HG02759 (cell line): ENCODE results near the gene SPOCD1.

Source experiments
- ATAC-seq: cut with Tn5 transposase; IDR thresholded peaks from one replicate; pipeline ENCODE4 v1.9.1; 2021; ENCODE audit warnings: mild to moderate bottlenecking, moderate library complexity; ENCODE audit not compliant: unreplicated experiment

The SPOCD1 gene

DNA sequence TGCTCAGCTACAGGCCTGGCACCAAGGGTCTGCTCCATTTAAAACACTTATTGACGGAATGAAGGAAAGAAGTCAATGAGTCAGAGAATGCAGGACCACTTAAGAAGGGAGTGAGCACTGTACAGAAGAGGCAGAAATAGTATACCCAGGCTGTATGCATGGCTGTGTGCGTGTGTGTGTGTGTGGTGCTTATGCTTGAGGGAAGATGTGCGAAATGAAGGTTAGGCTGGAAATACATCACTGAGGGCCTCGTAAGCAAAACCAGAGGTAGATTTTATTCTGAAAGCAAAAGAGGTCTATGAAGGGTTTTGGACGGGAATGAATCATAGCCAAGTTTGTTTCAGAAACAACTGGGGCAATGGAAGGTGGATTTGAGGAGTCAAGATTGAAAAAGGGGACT is 42.0 kb downstream of the SPOCD1 start:
- ATAC-seq = no peak

DNA sequence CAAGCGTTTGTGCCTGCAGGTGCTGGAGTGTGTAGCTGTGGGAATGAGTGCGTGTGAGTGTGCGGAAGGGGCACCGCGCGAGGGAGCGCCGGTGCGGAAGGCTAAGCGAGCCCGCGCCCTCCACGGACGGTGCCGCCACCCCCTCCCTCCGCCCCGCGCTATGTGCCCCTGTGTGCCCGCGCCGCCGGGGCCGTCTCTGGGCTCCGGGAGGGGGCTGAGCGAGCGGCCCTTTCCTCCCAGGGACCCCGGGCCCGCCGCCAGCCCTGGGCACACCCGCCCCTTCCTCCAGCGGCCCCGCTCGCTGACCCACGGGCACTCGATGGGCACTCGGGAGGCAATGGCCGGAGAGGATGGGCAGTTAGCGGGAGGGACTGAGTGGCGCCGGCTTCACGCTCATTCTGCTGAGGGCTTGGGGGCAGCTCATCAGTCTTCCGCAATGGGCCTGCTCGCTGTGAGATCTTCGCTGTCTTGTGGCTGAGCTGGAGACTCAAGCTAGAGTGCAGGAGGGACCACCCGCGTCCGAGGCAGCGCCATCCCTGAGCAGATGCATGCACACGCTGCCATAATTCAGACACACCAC is 43.1 kb downstream of the SPOCD1 start:
- ATAC-seq = no peak

DNA sequence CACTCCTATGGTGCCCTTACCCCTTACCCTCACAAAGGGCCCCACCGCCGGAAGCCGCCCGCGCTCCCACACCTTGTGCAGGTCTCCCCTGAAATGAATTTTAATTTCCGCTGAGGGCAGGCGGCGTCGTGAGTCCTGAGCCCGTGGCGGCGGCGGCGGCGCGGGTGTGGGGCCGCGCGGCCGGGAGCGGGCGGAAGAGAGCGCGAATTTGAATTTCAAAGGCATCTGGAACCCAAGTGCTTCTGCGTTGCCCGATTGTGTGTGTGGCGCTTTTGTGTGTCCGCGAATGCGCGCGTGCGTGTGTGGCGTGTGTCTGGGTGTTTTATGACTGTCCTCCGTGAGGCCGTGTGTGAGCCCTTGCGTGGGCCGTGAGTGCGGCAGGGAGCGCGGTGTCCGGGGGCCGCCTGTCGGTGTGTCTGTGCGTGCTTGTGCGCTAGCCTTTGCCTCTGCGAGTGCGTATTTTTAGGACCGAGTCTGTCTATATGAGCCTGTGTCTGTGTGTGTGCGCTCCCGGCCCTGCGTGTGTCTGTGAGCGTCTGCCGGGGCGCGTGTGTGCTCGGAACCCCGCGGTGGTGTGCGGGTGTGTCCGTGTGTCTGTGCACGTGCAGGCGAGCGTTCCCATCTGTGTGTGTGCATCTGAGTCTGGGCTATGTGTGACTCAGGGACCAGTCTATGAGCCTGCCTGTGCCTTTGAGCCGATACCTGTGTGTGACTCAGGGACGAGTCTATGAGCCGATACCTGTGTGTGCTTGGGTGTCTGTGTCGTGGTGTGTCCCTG is 43.7 kb downstream of the SPOCD1 start:
- no peak for ATAC-seq

DNA sequence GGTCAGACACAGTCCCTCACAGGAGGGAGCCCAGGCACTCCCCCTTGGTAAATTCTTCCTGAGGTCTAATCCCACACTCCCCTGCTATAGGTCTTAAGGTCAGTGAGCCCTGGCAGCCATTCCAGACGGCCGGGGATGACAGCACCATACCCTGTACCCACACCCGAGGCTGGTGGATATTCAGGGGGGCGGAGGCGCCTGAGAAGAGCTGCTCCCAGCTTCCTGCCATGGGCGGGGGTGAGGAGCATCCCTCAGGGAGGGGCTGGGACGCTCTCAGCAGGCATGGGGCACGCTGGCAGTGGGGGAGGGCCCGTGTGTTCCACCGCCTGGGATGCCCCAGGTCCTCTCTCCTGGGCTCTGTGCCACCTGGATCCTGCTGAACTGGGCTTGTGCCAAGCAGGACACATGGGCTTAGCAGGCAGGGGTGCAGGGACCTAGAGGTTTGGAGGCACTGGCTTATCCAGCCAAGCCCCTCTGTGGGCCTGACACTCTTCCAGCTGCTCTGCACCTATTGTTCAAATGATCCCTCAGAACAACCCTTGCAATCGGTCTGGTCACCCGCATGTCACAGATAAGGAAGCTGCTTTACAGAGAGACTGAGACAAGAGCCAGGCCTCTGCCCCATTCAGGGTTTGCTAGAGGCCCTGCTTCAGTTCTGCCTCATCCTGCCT is 46.0 kb downstream of the SPOCD1 start:
- ATAC-seq = no peak

DNA sequence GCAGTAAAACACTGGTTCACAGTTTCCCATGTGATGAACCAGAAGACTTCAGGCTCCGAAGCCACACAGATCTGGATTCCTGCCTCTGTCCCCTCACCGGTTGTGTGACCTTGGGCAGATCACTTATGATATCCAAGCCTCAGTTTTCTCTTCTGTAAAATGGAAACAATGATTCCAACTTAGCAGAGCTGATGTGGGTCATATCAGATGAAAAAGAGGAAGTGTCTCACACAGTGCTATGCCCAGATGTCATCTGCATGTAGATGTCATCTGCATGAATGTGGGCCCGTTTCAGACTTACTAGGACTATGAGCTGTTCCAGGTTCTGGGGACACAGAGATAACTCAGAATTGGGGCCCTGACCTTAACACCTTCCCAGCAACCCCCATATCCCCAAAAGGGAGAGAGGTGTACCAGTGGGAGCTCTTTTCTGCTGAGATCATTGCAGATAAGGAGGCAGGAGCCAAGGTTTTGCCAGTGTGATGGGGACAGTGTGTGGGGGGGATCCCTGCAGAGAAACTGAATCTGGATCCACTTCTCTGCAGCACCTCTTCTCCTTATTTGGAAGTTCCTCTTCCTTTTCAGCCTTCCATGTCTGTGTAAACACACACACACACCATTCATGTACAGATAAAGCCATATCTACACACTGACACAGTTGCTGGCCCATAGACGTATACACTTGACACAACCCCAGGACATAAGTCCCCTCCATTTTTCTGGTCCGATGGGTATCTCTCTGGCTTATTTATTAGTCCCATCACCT is 46.7 kb downstream of the SPOCD1 start:
- ATAC-seq = no peak

DNA sequence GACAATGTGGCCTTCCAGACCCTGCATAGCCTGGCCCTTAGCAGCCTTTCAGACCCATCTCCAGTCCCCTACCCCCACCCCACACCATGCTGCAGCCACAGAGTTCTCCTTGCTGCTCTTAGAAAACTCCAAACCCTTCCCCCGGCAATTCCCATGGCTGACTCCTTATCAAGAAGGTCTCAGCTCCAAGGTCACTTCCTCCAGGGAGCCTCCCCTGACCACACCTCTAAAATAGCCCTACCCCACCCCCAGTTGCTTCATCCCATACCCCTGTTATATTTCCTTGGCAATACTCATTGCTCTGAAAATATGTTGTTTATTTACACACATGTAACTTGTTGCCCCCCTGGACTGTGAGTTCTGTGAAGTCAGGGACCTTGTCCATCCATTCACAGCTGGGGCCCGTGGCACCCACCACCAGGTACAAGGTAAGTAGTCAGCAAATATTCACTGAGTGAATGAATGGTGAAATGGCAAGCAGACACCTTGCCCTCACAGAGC is 47.4 kb downstream of the SPOCD1 start:
- no peak for ATAC-seq

DNA sequence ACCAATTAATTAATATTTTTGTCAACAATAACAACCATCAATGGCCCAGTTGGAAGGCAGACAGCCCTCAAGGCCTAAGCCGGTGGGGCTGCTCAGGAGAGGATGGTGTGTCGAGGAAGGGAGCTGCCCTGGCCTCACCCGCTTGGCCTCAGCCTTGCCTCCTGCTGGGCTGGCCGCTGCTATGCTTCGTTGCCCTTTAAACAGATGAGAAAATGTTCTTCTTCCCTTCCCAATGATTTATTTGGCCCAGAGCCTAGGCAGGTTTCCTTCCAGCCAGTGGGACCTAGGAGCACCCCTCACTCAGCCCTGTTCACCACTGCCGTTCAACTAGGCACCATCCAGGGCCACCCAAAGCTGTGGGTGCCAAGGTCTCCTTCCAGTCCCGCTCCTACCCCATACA is 48.6 kb downstream of the SPOCD1 start:
- ATAC-seq = no peak

DNA sequence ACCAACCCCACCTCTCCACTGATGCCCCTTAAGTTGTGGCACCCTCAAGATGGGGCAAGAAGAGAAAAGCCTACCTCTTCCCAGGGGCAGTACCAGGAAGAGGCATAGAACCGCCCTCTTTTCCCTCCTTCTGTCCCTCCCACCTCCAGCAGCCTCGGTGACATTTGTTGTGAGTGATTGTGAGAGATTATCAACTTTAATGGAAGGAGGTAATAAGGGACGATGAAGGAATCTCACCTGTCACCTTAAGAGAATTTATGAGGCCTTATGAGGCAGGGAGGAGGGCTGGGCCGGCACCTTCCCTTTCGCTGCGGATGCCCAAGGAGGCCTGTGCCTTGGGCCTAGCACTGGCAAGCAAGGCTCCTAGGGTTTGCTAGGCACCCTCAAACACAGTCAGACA is 50.3 kb downstream of the SPOCD1 start:
- no peak for ATAC-seq

DNA sequence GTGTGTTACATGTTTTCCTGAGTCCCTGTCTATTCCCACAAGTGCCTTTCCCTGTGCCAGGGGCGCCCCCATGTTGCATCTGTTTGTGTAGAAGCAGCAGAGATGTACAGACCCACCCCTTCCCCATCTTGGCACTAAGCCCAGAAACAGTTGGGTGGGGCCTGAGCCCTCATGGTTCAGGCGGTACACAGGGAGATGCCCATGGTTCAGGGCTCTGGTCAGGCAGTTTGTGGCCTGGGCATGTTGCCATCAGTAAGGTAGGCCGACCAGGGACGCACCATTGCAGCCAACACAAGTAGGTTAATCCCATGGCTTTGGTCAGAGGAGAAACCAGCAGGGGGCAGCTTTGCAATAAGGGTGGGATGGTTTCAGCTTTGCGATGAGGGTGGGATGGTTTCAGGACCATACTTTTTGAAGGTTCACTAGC is 50.8 kb downstream of the SPOCD1 start:
- no peak for ATAC-seq

DNA sequence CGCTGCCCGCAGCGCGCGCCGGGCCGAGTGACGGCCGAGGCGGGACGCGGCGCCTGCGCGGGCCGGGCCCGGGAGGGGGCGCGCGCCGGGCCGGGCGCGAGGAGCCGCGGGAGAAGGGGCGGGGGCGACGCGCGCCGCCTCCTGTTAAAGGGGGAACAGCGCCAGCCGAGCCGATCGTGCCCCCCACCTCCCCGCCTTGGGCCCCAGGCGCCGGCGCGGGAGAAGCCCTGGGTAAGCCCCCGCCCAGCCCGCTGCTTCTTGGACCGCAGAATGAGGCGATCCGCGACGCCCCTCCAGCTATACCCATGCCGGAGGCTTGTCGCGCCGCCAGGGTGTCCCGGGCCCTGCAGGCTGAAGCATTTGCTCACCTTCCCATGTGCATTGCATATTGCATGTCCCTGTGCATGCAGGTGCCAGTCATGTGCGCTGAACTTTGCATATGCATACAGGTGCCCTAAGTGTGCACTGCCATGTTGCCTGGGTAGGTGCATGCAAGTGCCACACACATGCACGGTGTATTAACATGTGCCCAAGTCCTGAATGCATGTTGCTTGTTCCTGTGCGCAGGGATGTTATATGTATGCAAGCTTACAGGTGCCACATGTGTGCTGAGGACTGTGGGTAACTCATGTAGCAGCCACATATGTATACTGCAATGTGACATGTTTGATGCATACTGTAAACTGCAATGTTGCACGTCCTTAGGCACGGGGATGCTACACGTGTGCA is 51.3 kb downstream of the SPOCD1 start, which contains the start of gene ADGRB2:
TSS of gene ADGRB2 (minus strand) at position 29 of the 729 bp plus-strand sequence. CDS start 7,119 bp downstream, outside the sequence.
- ATAC-seq = no peak

DNA sequence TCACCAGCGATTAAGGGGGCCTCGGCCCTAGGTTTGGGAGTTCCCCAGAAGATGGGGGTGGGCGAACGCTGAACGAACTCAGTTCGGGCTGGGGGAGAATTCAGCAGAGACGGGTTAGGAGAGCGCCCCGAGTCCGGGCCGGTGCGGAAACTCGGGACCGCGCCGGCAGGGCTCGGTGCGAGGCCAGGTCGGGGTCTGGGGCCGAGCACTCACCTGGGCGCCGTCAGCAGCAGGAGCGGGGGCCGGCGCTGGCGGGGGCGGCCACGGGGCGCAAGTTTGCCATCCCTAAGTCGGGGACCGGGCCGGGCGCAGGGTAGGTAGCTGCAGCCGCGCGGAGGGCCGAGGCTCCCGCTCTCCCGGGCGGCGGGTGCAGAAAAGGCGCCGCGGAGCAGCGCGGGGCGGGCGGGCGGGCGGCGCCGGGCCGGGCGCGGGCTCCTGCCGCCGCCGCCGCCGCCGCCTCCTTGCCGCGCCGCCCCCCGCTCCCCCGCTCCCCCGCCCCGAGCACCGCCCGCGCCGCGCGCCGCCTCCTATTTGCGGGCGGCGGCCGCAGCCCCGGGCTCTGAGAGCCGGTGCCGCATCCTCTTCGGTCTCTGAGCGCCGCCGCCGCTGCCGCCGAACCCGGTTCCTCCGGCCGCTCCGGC is 52.0 kb downstream of the SPOCD1 start:
- ATAC-seq = no peak

DNA sequence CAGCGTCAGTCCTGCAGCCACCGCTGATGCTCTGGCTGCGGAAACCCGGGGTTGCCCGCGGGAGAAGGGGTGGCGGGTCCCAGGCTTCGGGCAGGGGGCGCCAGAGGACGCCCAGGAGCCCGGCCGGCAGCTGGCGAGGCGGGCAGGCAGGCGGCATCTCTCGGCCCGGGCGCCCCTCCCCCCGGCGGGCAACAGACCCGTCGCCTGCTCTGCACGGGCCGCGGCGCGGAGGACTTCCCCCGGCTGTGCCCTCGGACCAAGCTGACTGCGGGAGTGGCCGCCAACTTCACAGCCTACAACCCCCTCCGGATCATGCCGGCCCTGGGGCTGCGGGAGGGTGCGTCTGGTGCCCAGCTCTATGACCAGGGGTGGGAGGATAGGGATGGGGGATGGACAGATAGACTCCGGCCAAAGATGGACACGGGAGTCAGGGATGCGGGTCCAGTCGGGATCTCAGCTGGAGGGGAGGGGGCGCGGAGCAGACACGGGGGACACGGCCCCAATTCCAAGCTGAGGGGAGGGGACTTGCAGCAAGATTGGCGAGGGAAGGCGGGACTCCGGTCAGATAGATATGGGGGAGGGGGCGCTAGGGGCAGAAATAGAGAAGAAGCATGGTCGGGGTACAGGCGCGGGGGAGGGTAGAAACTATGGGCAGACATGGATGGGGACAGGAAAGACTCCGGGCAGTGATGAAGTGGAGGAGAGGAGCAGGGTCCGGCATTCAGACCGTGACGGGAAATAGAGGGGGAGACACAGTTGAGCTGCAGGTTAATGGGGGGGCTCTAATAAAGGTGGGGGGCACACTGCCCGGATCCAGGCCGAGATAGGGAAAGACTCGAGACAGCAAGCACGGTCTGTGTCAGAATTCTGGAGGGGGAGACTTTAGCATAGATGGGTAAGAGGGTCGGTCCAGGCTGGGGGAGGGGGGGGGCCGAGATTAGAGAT is 52.8 kb downstream of the SPOCD1 start:
- no peak for ATAC-seq

DNA sequence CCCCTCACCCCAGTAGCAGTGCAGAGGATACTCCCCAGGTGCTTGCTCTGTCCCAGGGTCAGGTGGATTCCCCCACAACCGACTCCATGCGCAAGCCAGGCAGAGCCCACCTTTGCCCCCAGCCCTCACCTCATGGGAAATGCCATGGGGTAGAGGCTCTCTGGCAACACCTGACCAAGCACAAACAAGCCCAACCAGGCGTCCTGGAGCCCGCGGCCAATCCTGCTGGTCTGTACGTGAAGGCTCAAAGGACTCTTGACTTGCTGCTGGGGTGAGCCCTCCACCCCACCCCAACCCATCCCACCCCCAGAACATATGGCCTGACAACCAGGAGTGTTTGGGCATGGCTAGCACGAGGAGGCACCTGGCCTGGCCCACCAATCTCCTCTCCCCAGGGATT is 53.5 kb downstream of the SPOCD1 start:
- ATAC-seq = no peak

DNA sequence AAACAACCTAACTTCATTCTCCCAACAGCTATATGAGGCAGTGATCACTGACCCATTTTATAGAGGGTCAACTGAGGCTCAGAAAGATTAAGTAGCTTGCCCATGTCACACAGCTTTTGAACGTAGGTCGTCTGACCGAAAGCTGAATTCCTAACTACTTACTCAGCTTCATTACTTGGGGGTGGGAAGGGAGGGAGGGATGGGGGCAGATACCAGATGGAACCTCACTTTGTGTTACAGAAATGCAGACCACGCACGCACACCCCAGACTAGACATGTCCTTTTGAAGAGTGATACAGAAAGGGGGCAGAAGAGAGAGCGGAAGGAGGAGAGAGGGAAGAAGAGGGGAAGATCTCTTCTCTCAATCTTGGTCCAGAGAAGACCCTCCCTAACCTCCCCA is 53.9 kb downstream of the SPOCD1 start:
- ATAC-seq = no peak

DNA sequence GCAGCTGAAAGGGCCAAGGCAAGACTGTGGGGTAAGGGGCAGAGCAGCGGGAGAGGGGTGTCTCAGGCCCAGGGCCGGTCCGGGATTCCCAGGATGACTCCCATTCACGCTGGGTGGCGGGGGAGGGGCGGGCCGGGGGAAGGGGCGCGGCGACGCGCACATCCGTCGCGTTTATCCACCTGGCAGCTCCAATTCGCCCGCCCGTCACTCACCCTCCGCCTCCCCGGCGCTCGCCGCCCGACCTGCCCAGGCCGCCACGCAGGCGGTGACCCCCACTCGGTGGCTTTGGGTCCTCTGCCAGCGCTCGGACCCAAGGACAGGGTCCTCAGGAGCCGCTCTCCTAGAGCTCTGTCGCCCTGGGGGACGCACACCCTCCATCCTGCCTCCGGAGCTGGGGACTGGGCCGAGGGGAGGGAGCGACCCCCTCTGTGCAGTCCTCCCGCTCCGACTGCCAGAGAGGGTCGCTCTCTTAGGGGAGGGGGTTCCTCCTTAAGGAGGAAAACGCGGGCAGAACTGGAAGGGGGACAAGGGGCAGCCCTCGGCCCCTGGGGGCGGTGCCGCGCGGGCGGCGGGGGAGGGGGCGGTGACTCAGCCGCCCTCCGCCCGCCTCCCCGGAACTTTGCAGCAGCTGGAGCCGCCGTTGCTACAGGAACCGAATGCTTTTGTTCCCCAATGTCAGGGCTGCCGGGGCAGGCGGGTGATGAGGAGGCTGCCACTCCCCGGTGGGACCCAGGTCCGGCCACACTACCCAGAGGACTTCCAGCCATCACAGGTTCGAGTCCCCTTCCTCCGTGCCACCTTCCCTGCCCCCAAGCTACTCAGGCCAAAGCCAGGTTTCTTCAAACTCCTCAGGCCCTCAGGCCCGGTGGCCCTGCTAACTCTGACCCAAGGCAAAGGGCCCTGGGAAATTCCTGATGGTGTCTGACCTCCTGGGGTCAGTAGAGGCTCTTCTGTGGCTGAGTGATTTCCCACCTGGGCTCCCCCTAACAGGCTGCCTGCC is 55.1 kb downstream of the SPOCD1 start:
- ATAC-seq = no peak

DNA sequence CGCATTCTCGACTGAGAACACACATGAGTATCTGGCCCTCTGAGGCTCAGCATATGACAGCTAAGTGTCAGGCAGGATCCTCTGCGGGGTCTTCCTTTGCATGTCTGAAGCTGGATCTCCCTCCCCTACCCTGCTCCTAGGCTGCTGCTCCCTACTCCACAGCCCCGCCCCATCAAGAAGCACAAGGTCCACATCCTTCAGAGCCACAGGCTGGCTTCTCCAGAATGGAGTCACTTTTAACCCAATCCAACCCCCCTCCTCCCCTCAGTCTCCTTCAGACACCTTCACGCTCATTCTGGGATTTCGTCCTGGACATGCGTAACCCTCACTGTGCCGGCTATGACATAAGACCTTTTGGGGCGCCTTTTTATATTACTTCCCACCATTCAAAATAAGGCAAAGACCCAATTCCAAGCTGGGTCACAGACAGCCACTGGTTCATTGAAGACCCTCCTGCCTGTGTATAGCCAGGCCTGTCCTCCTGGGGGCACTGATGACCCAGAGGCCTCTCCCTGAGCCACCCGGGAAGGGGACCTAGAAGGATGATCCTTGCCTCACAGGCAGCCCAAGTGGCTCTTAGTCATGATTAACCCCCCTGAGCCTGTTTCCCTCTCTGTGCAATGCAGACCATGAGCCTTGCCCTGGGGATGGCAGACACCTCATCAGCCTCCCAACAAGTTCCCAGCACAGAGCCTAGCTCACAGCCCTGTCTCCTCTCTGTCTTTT is 56.4 kb downstream of the SPOCD1 start:
- ATAC-seq = no peak

DNA sequence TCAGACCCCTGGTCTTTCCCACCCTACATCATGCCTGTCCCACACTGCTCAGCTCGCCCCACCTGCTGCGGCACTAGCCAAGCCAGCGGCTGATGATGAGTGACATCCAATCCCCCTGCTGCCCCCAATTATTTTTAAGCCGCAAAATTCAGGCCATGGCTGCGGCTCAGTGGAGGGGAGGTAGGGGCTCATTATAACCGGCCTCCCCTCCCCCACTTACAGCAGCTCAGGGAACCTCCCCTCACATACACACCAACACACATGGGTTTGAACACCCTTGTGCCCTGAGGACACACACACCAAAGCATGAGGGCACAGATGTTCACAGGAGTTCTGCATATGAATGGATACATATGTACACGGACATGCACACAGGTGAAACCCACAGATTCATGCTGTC is 57.0 kb downstream of the SPOCD1 start:
- ATAC-seq = no peak
